T-helper 2 cell treated with Interferon-gamma antibody and Interleukin-4, amounts not matched to agents 100 ng/mL and 5 ng/mL, for 36 hours (primary cell): ENCODE data around the gene BOLA2B. TPM values are rescaled to one million over a fixed set of nuclear protein-coding genes. Genes with fewer than 3 reads are reported as not detected.
"Not testable (repeated sequence)": the region's sequence is repeated elsewhere in the genome, so short reads cannot be mapped to it uniquely, and the experiment has no call there.

Experiments used
- intact Hi-C: fragments of 100-400 bp; cut with micrococcal nuclease; formaldehyde crosslinking; loops from one replicate; pipeline ENCODE4 v1.15.1; 2023
- total RNA-seq: library from RNA; stranded (reverse); gene quantifications from 2 replicates; pipeline ENCODE4 v1.2.3, GENCODE V29; 2022

Gene BOLA2B
- total RNA-seq, 1 donor from 2014 or later: 178 TPM

- intact Hi-C loops: no loop called here
Observed at GRCh38 chr16:30184096-30184890, 9.2 kb downstream of the BOLA2B start.

- intact Hi-C loops: no loop called here
Observed at GRCh38 chr16:30183233-30184095, 10.0 kb downstream of the BOLA2B start, which contains the start of gene CORO1A. Gene CORO1A (plus strand): TSS chr16:30183602. CDS start chr16:30185210, 1,608 bp downstream.

GRCh38 chr16:30180741-30181140 lies 12.7 kb downstream of the BOLA2B start:
- intact Hi-C loops: no loop called here

- intact Hi-C loops: no loop called here
Observed at GRCh38 chr16:30179931-30180330, 13.5 kb downstream of the BOLA2B start.

GRCh38 chr16:30179195-30179594 lies 14.3 kb downstream of the BOLA2B start:
- intact Hi-C loops: no loop called here

- intact Hi-C loops: not testable (repeated sequence)
Observed at GRCh38 chr16:30176876-30177275, 16.6 kb downstream of the BOLA2B start.

- intact Hi-C loops: no loop called here
Observed at GRCh38 chr16:30173054-30173453, 20.4 kb downstream of the BOLA2B start.

GRCh38 chr16:30170145-30170544 lies 23.3 kb downstream of the BOLA2B start:
- intact Hi-C loops: not testable (repeated sequence)

GRCh38 chr16:30169416-30169815 lies 24.1 kb downstream of the BOLA2B start:
- intact Hi-C loops: not testable (repeated sequence)

- intact Hi-C loops: not testable (repeated sequence)
Observed at GRCh38 chr16:30168746-30169145, 24.7 kb downstream of the BOLA2B start.

GRCh38 chr16:30166202-30166902 lies 27.1 kb downstream of the BOLA2B start:
- intact Hi-C loops: no loop called here

GRCh38 chr16:30163538-30163937 lies 29.9 kb downstream of the BOLA2B start:
- intact Hi-C loops: no loop called here

GRCh38 chr16:30157214-30157613 lies 36.3 kb downstream of the BOLA2B start:
- intact Hi-C loops: no loop called here

- intact Hi-C loops: no loop called here
Observed at GRCh38 chr16:30155188-30155587, 38.3 kb downstream of the BOLA2B start.

- intact Hi-C loops: no loop called here
Observed at GRCh38 chr16:30152517-30152916, 40.9 kb downstream of the BOLA2B start.

GRCh38 chr16:30151091-30151490 lies 42.4 kb downstream of the BOLA2B start:
- intact Hi-C loops: no loop called here

GRCh38 chr16:30149250-30149930 lies 44.1 kb downstream of the BOLA2B start:
- intact Hi-C loops: no loop called here

- intact Hi-C loops: no loop called here
Observed at GRCh38 chr16:30147843-30148510, 45.5 kb downstream of the BOLA2B start.

- intact Hi-C loops: no loop called here
Observed at GRCh38 chr16:30145657-30146056, 47.8 kb downstream of the BOLA2B start.

GRCh38 chr16:30144917-30145316 lies 48.5 kb downstream of the BOLA2B start:
- intact Hi-C loops: no loop called here
